GM12873 (cell line): Measurements from ENCODE around the gene CORO1A.

ENCODE experiments used
- CTCF ChIP-seq: IDR thresholded peaks from 2 replicates; pipeline ENCODE4 v1.5.1; 2012; ENCODE audit warnings: low read depth, mild to moderate bottlenecking, moderate library complexity, low read length, control low read depth; ENCODE audit not compliant: insufficient read depth; ENCODE audit errors: missing control alignments

Gene CORO1A

GRCh38 chr16:30152517-30152916, 30.9 kb upstream of the CORO1A start:
- TF ChIP-seq CTCF: no peak

GRCh38 chr16:30155188-30155587, 28.2 kb upstream of the CORO1A start:
- TF ChIP-seq CTCF: no peak

- no peak for TF ChIP-seq CTCF
Observed at GRCh38 chr16:30157214-30157613, 26.2 kb upstream of the CORO1A start.

GRCh38 chr16:30163538-30163937, 19.9 kb upstream of the CORO1A start:
- TF ChIP-seq CTCF: no peak

GRCh38 chr16:30166202-30166902, 17.1 kb upstream of the CORO1A start:
- TF ChIP-seq CTCF: no peak

DNA sequence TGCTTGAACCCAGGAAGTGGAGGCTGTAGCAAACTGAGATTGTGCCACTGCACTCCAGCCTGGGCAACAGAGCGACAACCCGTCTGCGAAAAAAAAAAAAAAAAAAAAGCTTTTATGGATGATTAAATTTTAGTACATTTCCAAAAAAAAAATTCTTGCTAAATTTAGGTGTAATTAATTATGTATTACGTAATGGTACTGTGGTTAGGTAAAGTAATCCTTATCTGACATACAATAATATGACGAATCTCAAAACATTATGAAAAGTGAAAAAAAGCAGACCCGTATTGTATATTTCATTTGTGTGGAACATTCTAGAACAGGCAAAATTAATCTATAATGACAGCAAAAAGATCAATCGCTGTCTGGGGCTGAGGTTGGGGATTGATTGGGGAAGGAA, 10.3 kb upstream of the CORO1A start:
- TF ChIP-seq CTCF: no peak

GRCh38 chr16:30179195-30179594, 4.2 kb upstream of the CORO1A start:
- no peak for TF ChIP-seq CTCF
